ENCODE measurements around the gene C19orf47.

GRCh38 chr19:40335855-40336600, 12.2 kb downstream of the C19orf47 start:
- TF ChIP-seq EZH2 (IDR thresholded peaks at IDR 0.05) (no peak), POLR2AphosphoS5 (IDR thresholded peaks at IDR 0.05; ENCODE audit: borderline replicate concordance, low read depth, low read length) (no peak), FOXP2 (optimal IDR thresholded peaks at IDR 0.05; ENCODE audit: control extremely low read depth, extremely low read length, insufficient read depth) (no peak)
